HG02885 (cell line): ENCODE results near the gene PSENEN.
"Not testable (repeated sequence)": the region's sequence is repeated elsewhere in the genome, so short reads cannot be mapped to it uniquely, and the experiment has no call there.

Experiments
- ATAC-seq: cut with Tn5 transposase; IDR thresholded peaks from one replicate; pipeline ENCODE4 v1.9.1; 2021; ENCODE audit warnings: mild to moderate bottlenecking; ENCODE audit not compliant: unreplicated experiment, poor library complexity

The PSENEN gene

DNA sequence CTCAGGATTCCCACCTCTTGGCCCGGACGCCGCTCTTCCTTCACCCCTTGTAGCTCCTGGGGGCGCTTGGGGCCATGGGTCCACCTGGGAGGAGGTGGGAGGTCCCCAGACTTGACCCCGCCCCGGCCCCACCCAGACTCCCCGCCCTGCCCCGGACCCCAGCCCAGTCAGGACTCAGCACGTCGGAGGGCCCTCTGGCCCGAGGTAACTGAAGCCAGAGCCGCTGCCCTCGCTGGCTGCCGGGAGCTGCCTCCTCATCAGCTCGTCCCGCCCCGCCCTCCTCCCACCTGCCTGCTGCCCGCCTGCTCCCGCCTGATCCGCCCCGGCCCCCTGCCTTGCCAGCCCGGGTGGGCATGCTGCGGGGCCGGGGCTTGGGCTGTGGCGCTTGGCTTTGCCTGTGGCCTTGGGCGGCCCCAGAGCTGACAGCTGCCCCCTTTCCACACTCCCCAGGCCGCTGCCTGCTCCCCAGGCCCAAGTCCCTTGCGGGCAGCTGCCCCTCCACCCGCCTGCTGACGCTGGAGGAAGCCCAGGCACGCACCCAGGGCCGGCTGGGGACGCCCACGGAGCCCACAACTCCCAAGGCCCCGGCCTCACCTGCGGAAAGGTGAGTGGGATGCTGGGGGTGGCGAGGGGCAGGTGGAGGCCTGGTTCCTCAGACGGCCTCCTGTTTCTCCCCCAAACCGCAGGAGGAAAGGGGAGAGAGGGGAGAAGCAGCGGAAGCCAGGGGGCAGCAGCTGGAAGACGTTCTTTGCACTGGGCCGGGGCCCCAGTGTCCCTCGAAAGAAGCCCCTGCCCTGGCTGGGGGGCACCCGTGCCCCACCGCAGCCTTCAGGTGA, 39.3 kb downstream of the PSENEN start:
- ATAC-seq: no peak

GRCh38 chr19:35785339-35785627, 39.8 kb downstream of the PSENEN start:
- no peak for ATAC-seq

DNA sequence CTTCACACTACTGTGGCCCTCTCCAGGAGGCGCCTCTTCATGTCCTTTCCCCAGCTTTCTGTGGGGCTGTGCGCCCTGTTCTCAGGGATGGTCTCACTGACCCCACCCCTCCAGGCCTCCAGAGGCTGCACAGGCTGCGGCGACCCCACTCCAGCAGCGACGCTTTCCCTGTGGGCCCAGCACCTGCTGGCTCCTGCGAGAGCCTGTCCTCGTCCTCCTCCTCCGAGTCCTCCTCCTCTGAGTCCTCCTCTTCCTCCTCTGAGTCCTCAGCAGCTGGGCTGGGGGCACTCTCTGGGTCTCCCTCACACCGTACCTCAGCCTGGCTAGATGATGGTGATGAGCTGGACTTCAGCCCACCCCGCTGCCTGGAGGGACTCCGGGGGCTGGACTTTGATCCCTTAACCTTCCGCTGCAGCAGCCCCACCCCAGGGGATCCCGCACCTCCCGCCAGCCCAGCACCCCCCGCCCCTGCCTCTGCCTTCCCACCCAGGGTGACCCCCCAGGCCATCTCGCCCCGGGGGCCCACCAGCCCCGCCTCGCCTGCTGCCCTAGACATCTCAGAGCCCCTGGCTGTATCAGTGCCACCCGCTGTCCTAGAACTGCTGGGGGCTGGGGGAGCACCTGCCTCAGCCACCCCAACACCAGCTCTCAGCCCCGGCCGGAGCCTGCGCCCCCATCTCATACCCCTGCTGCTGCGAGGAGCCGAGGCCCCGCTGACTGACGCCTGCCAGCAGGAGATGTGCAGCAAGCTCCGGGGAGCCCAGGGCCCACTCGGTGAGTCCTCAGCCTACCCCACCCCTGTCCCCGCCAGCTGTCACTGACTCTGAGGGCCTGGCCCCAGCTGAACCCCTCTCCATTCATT, 41.1 kb downstream of the PSENEN start:
- no peak for ATAC-seq

- ATAC-seq: no peak
These were observed 41.9 kb downstream of the PSENEN start for GRCh38 chr19:35787227-35787799.

GRCh38 chr19:35788205-35788960, 42.9 kb downstream of the PSENEN start:
- no peak for ATAC-seq

DNA sequence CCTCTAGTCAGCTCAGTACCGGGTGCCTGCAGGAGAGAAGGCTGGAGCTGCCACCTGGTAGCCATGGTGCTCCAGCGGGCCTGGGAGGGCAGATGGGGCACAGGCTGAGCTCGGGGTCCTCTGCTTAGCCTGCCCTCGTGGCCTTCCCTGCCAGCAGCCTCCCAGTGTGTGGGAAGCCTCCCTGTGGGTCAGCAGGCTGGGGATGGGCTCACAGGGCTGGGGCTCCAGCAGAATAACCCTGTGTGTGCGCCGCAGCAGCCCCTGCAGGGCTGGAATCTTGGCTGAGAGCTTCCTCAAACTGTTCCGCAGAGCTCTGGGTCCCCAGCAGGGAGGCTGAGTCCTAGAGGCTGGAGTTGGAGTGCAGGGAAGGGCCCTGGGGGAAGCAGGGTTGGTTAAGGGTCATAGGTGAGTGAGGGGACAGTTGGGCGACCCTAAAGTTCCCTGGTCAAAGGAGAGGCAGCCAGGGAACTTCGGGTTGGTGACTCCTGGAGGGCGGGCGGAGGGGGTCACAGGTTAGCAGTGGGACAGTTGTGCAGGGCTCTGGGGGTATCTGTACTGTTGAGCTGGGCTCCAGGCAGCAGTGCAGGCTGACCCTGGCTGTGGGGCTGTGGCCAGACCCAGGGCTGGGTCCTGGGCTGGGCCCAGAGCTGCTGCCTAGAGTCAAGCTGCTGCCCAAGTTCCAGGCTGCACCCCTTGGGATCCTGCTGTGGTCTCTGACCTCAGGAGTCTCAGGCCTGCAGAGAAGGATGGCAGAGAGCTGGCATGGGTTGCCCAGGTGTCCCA, 43.9 kb downstream of the PSENEN start:
- no peak for ATAC-seq

GRCh38 chr19:35789978-35790944, 44.8 kb downstream of the PSENEN start:
- ATAC-seq: no peak

DNA sequence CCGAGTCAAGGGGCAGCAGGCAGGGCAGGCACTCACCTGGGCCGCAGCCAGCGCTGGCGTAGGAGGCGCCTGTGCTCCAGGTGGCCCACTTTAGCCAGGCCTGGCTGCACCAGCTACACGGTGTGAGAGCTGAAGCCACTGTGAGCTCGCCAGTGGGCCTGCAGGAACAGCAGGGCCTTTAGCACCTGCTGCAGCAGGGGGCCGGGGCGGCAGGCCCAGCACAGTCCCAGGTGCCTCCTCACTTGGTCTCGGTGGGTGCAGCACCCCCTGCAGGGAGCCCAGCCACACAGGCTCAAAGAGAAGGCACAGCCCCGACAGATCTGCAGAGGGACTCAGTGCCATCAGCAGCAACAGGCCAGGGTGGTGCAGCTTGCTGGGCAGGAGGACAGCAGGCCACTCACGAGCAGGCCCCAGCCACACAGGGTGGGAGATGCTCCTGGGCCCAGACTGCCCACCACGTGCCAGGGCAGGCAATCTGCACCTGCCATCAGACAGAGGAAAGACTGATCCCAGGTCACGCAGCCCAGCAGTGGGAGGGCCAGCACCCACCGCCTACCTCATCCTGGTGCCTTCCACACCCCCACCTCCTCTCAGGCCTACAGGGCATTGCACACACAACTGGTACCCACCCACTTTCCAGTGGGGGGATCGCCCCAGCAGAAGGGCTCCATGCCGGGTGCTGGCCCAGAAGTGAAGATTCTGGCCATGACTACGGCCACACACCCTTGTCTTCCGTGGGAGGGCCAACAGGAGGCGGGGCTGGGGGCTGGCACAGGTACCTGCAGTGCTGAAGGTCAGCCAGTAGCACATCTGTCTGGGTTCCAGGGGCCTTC, 45.7 kb downstream of the PSENEN start:
- ATAC-seq: no peak

GRCh38 chr19:35791814-35792279, 46.4 kb downstream of the PSENEN start:
- ATAC-seq: no peak

DNA sequence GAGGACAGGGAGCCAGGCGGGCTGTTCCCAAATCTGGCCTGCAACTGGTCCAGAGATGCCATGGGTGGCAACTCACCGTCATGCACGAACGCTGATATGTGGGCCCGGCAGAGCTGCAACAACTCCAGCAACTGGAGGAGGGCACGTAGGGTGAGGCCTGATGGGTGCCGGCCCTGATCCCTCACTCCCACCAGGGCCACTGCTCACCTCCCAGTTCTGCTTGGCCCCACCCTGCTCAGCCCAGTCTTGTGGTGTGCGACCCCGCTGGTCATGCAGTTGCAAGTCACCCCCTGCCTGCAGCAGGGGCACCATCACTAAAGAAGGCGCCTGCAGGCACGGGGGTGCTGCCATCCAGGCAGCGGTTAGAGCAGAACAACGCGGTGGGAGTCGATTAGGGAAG, 46.9 kb downstream of the PSENEN start:
- no peak for ATAC-seq

- no peak for ATAC-seq
These were observed 47.4 kb downstream of the PSENEN start for GRCh38 chr19:35792888-35793287.

DNA sequence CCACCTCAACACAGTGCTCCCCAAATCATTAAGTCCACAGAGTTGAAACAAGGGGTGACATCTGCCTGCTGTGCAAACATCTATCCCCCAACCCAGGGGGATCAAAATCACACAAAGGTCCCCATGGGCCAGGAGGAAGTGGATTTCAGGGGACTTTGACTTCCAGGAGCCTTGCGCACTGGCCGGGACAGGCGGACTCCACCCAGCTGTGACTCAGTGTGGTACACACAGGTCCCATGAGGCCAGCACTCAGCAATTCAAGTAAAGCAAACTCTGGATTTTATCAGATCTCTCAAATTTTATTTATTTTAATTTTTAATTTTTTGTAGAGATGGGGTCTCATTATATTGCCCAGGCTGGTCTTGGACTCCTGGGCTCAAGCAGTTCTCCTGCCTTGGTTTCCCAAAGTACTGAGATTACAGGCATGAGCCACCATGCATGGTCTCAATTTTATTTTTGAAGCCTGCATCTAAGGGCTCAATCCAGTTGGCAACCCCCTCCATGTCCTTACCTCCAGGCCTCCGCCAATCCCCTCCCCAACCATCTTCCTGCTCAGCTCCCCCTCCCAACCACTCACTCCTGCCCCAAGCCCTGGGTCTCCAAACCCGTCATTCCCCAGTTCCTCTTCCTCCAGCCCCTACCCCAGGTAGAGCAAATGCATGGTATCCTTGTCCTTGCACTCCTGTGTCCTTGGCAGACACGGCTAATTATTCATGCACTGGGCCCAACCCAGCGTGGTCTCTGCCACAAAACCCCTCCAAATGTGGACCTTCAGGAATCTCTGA, 48.1 kb downstream of the PSENEN start:
- ATAC-seq: no peak

GRCh38 chr19:35795564-35795963, 50.1 kb downstream of the PSENEN start:
- not testable (repeated sequence) for ATAC-seq
